Right hindlimb (tissue), 1 donor: ENCODE measurements around the gene CDK14.

Source experiments
- DNase-seq: peaks from one replicate; pipeline ENCODE4 v3.0.0-alpha.2; 2018

CDK14 gene

GRCh38 chr7:90689260-90689659 is 93.1 kb downstream of the CDK14 start:
- no peak for DNase-seq

- no peak for DNase-seq
Measured at GRCh38 chr7:90690159-90690858, 94.2 kb downstream of the CDK14 start.

- DNase-seq: no peak
Measured at GRCh38 chr7:90692396-90692795, 96.3 kb downstream of the CDK14 start.

DNA sequence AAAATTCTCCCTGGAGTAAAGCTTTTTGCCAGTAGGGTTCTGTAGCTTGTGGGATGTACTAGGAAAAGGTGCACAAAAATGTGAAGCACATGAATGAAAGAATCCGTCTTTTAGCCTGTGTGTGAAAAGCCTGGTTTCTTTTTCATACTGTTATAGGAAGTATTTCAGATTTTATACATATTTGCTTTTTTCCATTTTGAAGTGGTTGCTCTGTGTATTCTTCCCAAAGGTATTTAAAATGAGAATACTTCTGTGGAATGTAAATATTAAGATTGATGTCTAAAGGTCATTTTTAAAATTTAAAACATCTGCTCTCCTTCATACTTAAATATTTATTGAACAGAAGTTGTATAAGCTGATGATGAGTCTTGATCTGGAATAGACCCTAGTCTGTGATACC is 96.8 kb downstream of the CDK14 start:
- no peak for DNase-seq

GRCh38 chr7:90693939-90694338 is 97.8 kb downstream of the CDK14 start:
- no peak for DNase-seq

DNA sequence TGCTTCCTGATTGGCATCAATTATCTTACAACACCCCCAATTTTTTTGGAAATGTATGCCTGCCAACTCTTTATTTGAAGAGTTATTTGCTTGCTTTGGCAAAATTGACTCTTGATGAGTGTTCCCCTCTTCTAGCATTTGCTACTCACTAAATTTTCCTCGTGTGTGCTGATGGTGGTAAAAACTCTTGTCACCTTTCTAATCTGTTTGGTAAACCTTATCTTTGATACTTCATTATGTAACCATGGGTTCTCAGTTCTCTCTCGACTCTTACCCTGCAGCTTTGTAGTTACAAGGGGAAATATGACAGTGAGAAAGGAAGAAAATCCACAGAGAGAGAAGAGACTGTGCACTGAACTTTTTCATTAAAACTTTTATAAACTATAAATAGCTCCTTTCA is 102.5 kb downstream of the CDK14 start:
- DNase-seq: no peak

GRCh38 chr7:90701021-90701420 is 104.9 kb downstream of the CDK14 start:
- no peak for DNase-seq

DNA sequence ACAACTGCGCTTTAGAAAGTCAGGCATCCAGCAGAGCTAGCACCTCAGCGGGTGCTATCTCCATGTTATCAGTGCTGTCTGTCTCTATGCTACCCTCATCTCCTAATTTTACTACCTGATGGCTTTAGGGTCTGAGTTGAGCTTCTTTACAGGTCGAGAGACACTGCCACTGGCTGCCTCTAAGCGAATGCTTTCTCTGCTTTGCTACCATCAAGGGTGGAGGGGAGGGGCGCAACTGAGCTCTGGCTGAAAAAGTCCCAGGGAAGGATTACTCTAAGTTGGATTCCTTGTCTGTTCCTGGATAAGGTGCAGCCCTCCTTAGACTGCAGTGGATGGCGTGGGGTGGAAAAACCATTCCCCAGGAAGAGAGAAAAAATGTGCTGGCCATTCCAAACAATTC is 105.7 kb downstream of the CDK14 start:
- no peak for DNase-seq

- DNase-seq: no peak
Measured at GRCh38 chr7:90705391-90706071, 109.4 kb downstream of the CDK14 start.

DNA sequence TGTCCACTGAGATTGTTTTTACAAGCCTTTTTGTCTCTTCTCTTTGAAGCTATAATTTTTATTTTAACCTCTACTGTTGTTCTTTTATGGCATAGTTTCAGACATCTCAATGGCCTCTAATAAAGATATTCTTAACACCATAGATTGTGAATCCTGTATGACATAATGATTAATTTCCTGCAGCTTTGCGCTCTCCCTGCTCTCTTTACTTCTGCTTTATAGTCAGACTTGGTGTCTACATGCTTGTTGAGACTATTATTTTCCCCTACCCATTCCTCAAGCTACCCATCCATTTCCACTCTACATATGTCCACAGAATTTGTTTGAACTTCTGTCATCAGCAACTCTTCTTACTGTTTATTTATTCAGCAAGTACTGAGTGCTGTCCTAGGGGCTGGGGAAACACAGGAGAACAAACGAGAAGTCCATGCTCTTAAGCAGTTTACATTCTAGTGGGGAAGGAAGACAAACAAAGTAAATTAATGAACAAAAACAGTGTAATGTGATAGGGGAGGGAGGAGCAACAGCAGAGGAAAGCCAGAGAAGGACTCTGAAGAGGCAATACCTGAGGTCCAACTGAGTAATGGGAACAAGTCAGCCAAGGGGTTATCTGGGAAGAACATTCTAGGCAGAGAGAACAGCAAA is 110.1 kb downstream of the CDK14 start:
- no peak for DNase-seq

DNA sequence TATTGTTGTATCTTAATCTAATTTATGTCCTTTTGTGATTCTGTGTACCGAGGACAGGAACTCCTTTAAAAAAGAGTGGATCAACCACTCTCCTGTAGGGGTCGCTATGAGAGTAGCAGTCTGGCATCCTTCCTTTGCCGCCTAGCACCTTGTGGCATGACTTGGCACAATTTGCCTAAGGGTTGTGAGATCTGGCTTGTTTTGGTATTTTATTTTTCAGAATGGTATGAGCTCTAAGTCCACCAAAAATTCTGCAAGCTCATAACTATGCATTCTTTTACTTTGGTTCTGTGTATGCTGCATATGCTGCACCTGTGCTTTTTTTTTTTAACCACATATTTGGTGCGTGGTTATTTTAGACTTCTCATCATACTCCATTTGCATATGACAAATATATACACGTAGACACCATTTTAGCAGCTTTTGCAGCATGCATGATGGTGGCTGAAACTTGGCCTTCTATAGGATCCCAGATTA is 112.8 kb downstream of the CDK14 start:
- DNase-seq: no peak

DNA sequence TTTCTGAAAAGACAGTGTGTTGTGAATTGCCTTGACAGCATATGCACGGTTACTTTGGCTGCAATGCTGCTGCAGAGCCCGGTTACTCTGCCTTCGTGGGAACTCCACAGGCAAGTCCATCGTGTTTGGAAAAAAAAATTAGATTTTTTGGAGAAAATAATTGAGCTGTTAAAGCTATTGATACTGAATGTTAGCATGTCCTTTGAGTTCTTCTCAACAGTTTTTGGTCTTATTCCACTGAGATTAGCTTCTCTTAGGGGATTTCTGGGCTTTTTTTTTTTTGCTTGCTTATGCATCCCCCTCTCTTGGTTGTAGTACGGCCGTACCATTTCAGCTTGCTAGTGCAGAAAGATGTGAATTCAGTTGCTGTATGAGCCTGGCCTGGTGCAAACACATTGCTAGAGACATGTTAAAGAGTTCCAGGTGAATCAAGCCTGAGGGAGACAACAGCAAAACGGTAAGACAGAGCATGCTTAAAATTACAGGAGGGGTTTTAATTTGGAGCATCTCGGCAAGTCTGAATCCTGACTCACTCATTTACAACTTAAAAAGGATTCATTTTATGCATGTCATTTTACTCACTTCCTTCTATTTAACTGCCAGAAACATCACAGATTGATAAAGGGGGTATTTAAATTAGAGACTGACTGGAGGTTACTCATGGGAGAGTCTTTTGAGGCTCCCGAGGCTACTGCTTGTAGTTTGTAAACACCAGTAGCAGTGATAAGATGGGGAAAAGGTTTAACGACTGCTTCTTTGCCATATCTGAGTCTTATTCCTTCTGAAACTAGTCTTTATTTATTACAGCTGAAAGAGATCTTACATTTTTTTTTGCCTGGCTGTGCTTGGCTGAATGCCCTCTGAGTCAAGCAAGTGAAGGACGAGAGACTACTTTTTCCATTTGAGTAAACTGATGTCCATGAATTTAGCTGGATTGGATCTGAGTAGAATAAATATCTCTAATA is 113.7 kb downstream of the CDK14 start:
- DNase-seq: peak; percentile 39

GRCh38 chr7:90710466-90710850 is 114.3 kb downstream of the CDK14 start:
- DNase-seq: no peak

DNA sequence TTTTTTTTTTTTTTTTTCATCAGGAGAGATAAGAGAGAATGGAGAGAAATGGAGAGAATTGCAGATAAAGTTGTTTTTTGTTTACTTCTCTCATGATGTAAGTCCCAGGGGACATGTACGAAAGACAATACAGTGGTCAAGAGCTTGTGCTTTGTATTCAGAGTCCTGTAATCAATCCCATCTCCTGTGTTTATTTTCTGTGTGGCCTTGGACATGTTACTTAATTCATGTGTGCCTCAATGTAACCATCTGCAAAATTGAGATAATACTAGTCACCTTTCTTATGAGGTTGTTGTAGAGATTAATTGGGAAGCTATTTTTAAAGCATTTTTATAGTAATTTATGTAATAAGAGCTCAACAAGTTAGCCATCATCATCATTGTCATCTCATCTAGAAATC is 117.5 kb downstream of the CDK14 start:
- no peak for DNase-seq

DNA sequence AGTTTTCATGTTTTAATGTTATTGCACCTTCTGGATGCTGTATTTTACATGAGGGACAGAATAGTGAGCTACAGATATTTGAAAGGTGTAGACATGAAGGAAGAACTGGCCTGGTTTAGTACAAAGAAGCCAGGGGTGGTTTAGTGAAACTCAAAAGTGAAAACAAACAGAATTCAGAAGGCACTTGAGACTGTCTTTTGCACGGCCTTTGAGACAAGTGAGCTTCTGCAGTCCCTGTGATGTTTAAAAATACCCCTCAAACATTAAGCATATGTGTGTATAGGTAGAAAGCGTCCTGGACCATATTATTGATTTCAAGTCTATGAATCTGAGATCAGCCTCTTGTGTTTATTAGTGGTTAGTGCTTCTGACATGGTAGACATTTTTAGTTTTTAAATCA is 118.9 kb downstream of the CDK14 start:
- no peak for DNase-seq

GRCh38 chr7:90717296-90718060 is 121.4 kb downstream of the CDK14 start:
- DNase-seq: no peak

DNA sequence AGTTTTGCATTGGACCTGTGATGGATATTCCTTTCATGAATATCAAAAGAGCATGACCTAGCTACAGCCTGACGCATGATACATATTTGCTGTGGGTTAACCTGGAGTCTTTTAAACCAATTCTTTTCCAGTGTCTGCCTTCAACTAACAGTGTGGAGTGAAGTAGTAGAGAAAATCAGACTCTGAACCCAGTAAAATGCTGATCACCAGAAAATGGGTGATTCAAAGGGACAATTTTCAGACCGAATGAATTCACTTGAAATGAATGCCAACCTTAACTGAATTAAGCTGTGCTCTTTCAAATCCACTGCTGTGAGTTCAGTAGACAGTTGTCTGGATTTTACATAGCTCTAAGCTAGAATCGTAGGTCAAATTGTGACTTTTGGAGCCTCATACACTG is 123.0 kb downstream of the CDK14 start:
- DNase-seq: no peak

DNA sequence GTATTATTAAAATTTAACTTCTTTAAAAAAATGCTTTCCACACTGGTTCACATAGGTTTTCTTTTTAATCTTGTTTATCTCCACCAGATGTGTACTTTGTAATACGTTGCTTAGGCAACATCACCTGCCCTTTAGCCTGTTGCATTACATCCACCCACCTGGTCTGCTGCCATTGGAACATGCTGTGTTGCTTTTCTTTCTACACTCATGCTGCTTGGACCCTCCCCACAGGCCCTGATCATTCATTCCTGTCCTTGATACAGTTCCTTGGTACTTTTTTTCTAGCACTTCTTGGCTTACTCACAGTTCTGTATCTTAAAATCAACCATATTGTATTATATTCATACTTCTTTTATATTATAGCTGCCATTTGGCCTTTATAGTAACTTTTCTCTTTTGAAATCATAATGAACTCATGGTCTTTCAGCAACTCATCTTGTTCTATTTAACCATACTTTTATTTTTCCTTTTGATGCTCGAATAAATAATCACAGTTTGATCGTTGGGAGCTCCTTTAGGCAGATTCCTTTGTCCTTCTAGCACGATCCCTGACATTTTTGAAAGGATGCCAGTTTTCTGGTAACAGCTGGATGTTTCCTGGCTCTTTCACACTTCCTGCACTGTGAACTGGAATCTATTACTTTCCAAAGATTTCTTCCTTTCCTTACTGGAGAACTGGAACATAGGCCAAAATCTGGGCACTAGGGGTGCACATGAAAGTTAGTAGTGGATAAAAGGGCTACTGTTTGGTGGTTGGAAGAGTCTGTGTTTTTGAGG is 125.1 kb downstream of the CDK14 start:
- peak; percentile 65 for DNase-seq

DNA sequence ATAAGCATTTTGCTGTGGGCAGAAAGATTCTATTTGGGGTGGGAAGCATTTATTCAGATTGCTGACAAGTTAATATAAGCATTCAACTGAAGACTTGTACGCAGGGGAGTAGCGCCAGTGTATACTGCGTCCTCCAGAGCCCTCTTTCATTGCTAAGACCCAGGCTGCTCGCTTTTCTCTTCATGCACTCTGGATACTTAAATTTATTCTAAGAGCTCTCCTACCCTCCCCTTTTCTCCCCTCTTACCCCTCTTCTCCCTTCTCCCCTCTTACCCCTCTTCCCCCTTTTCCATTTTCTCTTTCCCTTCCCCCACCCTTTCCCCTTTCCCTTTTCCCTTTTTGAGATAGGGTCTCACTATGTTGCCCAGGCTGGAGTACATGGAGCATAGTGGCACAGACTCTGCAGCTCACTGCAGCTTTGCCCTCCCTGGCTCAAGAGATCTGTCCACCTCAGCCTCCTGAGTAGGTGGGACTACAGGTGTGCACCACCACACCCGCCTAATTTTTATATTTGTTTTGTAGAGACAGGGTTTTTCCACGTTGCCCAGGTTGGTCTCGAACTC is 125.8 kb downstream of the CDK14 start:
- no peak for DNase-seq

DNA sequence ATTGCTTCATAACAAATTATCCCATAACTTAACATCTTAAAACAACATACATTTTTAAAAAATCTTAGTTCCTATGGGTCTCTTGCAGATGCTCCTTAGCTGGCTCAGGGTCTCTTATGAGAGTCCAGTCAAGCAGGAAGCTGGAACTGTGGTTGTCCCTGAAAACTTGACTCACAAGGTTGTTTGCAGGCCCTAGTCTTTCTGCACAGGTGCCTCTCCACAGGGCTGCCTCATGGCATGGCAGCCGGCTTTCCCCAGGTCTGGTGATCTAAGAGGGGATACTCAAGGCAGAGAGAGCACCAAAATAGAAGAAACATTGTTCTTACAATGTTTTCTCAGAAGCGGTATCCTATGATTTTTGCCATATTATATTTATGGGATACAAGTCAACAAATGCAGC is 127.1 kb downstream of the CDK14 start:
- no peak for DNase-seq

DNA sequence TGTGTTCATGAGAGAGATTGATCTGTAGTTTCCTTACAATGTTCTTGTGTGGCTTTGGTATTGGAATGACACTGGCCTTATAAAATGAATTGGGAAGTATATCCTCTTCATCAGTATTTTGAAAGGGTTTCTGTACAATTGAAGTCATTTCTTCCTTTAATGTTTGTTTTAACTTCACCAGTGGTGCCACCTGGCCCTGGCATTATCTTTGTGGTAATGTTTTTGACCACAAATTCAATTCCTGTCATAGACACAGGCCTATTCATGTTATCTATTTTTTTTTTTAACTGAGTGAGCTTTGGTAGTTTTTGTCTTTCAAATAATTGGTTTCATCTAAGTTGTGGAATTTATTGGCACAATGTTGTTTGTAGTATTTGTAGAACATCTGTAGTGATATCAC is 127.7 kb downstream of the CDK14 start:
- DNase-seq: no peak
